Peyer's patch (tissue), 4 donors: ENCODE measurements around the gene B4GALT3.

Experiments
- CTCF ChIP-seq, 6 experiments: fragments of 450-650 bp in 4 of 6; fragments of 200-600 bp in 2 of 6; sonication (generic) in 1 of 6; IDR thresholded peaks; one replicate each; pipeline ENCODE4 v1.5.1; 2017 to 2019; ENCODE audit warnings: antibody characterized with exemption in 6 of 6, mild to moderate bottlenecking in 3 of 6, moderate library complexity in 1 of 6
- POLR2A ChIP-seq, 2 donors: fragments of 450-650 bp; IDR thresholded peaks; one replicate each; pipeline ENCODE4 v1.5.1; 2017; ENCODE audit warnings: antibody characterized with exemption in 2 of 2, mild to moderate bottlenecking in 2 of 2, moderate library complexity in 2 of 2

DNA sequence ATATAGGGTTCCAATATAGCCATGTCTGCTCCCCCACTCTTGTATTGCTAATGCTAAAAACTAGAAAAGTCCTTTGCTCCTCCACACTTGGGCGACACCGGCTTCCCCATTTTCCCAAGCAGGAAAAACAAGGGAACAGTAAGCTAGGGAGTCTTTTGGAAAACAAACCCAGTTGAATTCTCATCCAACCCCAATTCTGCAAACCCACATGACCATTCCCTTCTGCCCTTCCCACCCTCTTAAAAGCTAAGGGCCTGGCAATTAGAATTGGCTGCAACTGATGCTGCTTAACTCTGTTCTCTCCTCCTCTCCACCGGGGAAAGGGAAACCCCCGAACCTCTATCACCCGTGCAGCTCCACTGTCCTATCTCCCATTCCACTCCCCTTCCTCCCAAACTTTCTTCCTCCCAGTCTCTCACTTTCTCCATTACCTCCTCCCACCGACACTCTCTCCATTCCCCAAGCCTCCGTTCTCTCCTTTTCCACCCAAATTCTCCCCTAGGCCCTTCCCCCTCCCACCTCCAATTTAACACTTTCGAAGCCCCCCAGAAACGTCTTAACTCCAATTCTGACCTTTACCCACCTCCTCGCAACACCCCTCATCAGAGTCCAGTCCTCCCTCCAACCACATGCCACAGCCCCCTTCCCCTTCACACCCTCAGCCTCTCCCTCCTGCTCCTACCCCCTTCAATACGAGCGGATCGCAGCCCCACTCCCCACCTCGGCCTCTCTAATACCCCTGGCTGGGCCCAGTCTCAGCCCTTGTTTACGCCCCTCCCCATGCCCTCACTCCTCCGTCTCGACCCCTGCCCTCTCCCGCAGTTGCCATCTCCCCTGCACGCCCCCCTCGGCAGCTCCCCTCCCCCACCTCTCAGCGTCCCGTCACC, 45.5 kb downstream of the B4GALT3 start:
- no peak for TF ChIP-seq POLR2A (IDR thresholded peaks at IDR 0.05)
- no peak for TF ChIP-seq CTCF (IDR thresholded peaks at IDR 0.05)
